Endothelial cell of umbilical vein (primary cell): Measurements from ENCODE around the gene MCC. TPM values are rescaled to one million over a fixed set of nuclear protein-coding genes. Genes with fewer than 3 reads are reported as not detected.

Source experiments
- BruUV-seq: library from RNA; stranded (reverse); fragments of 400-500 nt; replicated peaks from 2 replicates; lab custom pipeline; 2021; lab: Mats Ljungman, UMichigan
- CTCF ChIA-PET: fragments of 300-600, 350-600 bp; sonication (Branson Sonifier 250); formaldehyde crosslinking; loops from one replicate; lab custom pipeline; 2021; ENCODE audit warnings: antibody characterized with exemption, inconsistent platforms; lab: Charles Lee
- POLR2A ChIA-PET: fragments of 300-600, 350-600 bp; sonication (Branson Sonifier 250); formaldehyde crosslinking; loops from one replicate; lab custom pipeline; 2021; ENCODE audit warnings: antibody characterized with exemption, inconsistent platforms; lab: Charles Lee
- DNase-seq: peaks from one replicate; pipeline ENCODE4 v3.0.0-alpha.2; 2011; ENCODE audit warnings: low read depth, low spot score
- FAIRE-seq: peaks from 2 replicates; lab custom pipeline; 2011; peaks lifted over from hg19 to GRCh38; lab: Jason Lieb, UNC
- H2AFZ ChIP-seq: 2 replicates; pipeline ENCODE4 v1.6.0; 2012; ENCODE audit warnings: low read depth, low read length, control low read depth, inconsistent platforms
- H3K27ac ChIP-seq: 2 replicates; pipeline ENCODE4 v1.5.1; 2011; ENCODE audit warnings: low read depth, mild to moderate bottlenecking, control low read depth, low read length, moderate library complexity; ENCODE audit not compliant: insufficient read depth
- H3K27me3 ChIP-seq, 2 experiments: 2 replicates each; pipeline versions ENCODE4 v1.6.0 to v1.6.1; 2011; ENCODE audit warnings: low read length in 2 of 2, mixed read lengths in 1 of 2; ENCODE audit not compliant: control insufficient read depth in 2 of 2, insufficient read depth in 2 of 2
- H3K36me3 ChIP-seq, 2 experiments: 2 replicates in 1 of 2; 3 replicates in 1 of 2; pipeline ENCODE4 v1.5.1; 2011; ENCODE audit warnings: low read length in 2 of 2, mild to moderate bottlenecking in 1 of 2, moderate library complexity in 1 of 2; ENCODE audit not compliant: control insufficient read depth in 2 of 2, insufficient read depth in 2 of 2; ENCODE audit errors: extremely low read depth in 1 of 2
- H3K4me1 ChIP-seq: 3 replicates; pipeline ENCODE4 v1.5.1; 2011; ENCODE audit warnings: mild to moderate bottlenecking, low read length; ENCODE audit not compliant: control insufficient read depth, insufficient read depth; ENCODE audit errors: extremely low read depth
- H3K4me2 ChIP-seq: 2 replicates; pipeline ENCODE4 v1.6.1; 2011; ENCODE audit warnings: low read length, control low read depth, mixed read lengths; ENCODE audit not compliant: insufficient read depth
- H3K4me3 ChIP-seq, 3 experiments: fragments of 200-600 bp in 1 of 3; sonication (generic), shearing (Covaris generic) in 1 of 3; replicated peaks in 1 of 3; 2 replicates each; pipeline ENCODE4 v1.5.1; 2011 to 2016; ENCODE audit warnings: control low read depth in 3 of 3, low read length in 3 of 3, mild to moderate bottlenecking in 2 of 3, inconsistent platforms in 1 of 3, low read depth in 1 of 3, moderate library complexity in 1 of 3; ENCODE audit not compliant: insufficient read depth in 1 of 3
- H3K79me2 ChIP-seq: 2 replicates; pipeline ENCODE4 v1.6.0; 2012; ENCODE audit warnings: low read length, inconsistent platforms; ENCODE audit not compliant: control insufficient read depth, insufficient read depth
- H3K9ac ChIP-seq: replicated peaks from 2 replicates; pipeline ENCODE3; 2011; ENCODE audit warnings: low read length, control low read depth; ENCODE audit not compliant: insufficient read depth; ENCODE audit errors: extremely low read depth
- H3K9me1 ChIP-seq: replicated peaks from 3 replicates; pipeline ENCODE4 v1.6.0; 2011; ENCODE audit warnings: mild to moderate bottlenecking, low read length; ENCODE audit not compliant: control insufficient read depth, insufficient read depth; ENCODE audit errors: extremely low read depth
- H3K9me3 ChIP-seq: replicated peaks from 2 replicates; pipeline ENCODE4 v1.5.1; 2012; ENCODE audit warnings: low read length, inconsistent platforms; ENCODE audit not compliant: control insufficient read depth, insufficient read depth
- H4K20me1 ChIP-seq: replicated peaks from 2 replicates; pipeline ENCODE3; 2011; ENCODE audit warnings: mild to moderate bottlenecking, low read length; ENCODE audit not compliant: control insufficient read depth, insufficient read depth; ENCODE audit errors: extremely low read depth
- FOS ChIP-seq: IDR thresholded peaks from 2 replicates; pipeline ENCODE4 v1.6.1; 2011; ENCODE audit warnings: mild to moderate bottlenecking, low read length, moderate library complexity, borderline replicate concordance; ENCODE audit not compliant: insufficient read depth
- JUN ChIP-seq: IDR thresholded peaks from 2 replicates; pipeline ENCODE4 v1.6.1; 2011; ENCODE audit warnings: borderline replicate concordance, low read depth; ENCODE audit not compliant: insufficient read length, insufficient read depth
- POLR2AphosphoS5 ChIP-seq: IDR thresholded peaks from 2 replicates; pipeline ENCODE4 v1.6.1; 2012; ENCODE audit warnings: low read depth, mild to moderate bottlenecking, control low read depth, low read length, moderate library complexity; ENCODE audit not compliant: insufficient read depth
- dilution Hi-C: fragments of 300-500 bp; cut with MboI; formaldehyde crosslinking; loops from one replicate; pipeline ENCODE4 v1.15.0; 2019; ENCODE audit warnings: low sequenced_read_pairs; ENCODE audit not compliant: extremely low pct_ligation_motif_present
- intact Hi-C: fragments of 100-400 bp; cut with micrococcal nuclease; formaldehyde crosslinking; loops from one replicate; pipeline ENCODE4 v1.10.0; 2022
- polyA plus RNA-seq, 4 experiments: library from polyadenylated mRNA; depleted of rRNA in 3 of 4; stranded (reverse) in 3 of 4; unstranded in 1 of 4; fragments of >200 nt; gene quantifications; 2 replicates each; pipeline versions ENCODE4 v1.2.1 to v1.2.3, GENCODE V29; 2011 to 2012; ENCODE audit warnings: missing spikeins in 1 of 4
- total RNA-seq: library from RNA; stranded (reverse); gene quantifications from 2 replicates; pipeline ENCODE4 v1.2.3, GENCODE V29; 2021
- TF ChIP-seq, protein P1 (sequence below): IDR thresholded peaks from 2 replicates; pipeline ENCODE4 v1.6.1; 2011; ENCODE audit not compliant: insufficient read depth, insufficient read length

Gene MCC
- total and polyA plus RNA-seq, 2 donors (not counting 3 experiments of a cell fraction or from before 2014, with no cell fraction given) = 6.9 to 27.5 TPM

DNA sequence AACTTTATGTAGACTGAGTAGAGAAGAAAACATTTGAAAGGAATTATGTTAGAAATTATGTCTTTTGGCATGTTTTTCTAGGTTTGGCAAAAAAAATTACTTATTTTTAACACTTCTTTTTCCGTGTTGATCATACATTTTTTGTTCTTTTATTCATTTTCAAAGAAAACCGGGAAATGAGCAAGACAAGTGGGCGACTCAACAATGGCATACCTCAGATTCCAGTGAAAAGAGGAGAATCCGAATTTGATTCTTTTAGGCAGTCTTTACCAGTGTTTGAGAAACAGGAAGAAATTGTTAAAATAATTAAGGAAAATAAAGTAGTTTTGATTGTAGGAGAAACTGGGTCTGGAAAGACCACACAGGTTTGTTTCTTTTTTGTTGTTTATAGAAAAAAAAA is 38.2 kb upstream of the MCC start:
- no peaks in the 10 kb centered on the region for H3K36me3 ChIP-seq
- H3K27me3 ChIP-seq = no peaks in the 10 kb centered on the region
- no TSS peak for BruUV-seq
- ChIA-PET POLR2A (no interaction called here), CTCF (interaction anchor here (1.0 to 1.5 kb wide), 2 partner anchors 12 to 80 kb away, joined by 3 to 6 read pairs; no protein-coding TSS in a partner anchor)
- H3K79me2 ChIP-seq = peaks cover 25% of the 10 kb centered on the region
- peak; percentile 50 for DNase-seq
- no peaks in the 10 kb centered on the region for H3K9me1 ChIP-seq
- H3K4me2 ChIP-seq = peak overlapping the region; percentile 62
- no peak for FAIRE-seq
- dilution Hi-C loops = no loop called here
- no peaks in the 10 kb centered on the region for H4K20me1 ChIP-seq
- no peak overlapping the region for H2AFZ ChIP-seq
- no peaks in the 10 kb centered on the region for H3K9me3 ChIP-seq
- intact Hi-C loops = loop anchor here (10.0 kb wide), 1 partner anchor 1998 kb away; no protein-coding TSS in a partner anchor
- no peak overlapping the region for H3K4me3 ChIP-seq
- H3K9ac ChIP-seq = peak overlapping the region; percentile 31
- H3K4me1 ChIP-seq = peaks cover 21% of the 10 kb centered on the region
- TF ChIP-seq FOS = peak; percentile 9
- TF ChIP-seq, protein P1, sequence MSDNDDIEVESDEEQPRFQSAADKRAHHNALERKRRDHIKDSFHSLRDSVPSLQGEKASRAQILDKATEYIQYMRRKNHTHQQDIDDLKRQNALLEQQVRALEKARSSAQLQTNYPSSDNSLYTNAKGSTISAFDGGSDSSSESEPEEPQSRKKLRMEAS = no peak
- peak overlapping the region; percentile 29 for H3K27ac ChIP-seq

DNA sequence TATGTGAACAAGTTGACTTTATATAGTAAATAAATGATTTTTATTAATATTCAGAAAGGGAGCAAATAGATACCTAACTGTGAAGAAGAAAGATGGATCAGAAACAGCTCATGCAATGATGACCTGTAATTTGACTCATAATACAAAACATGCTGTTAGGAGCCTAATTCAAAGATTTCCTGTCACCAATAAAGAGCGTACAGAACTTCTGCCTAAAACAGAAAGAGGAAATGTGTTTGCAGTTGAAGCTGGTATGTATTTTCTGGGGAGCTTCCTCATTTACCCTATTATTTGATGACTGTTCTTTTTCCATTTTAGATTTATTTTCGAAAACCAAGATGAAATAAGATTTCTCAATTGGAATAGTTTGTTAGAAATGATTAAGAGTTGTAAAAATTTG is 36.7 kb upstream of the MCC start:
- no peaks in the 10 kb centered on the region for H3K9me3 ChIP-seq
- FAIRE-seq (peak; percentile 12), DNase-seq (peak; percentile 46)
- no peaks in the 10 kb centered on the region for H4K20me1 ChIP-seq
- ChIA-PET CTCF (interaction anchor here (1.2 to 1.5 kb wide), 2 partner anchors 13 to 146 kb away, joined by 3 to 6 read pairs; no protein-coding TSS in a partner anchor), POLR2A (no interaction called here)
- intact Hi-C loops = loop anchor here (1.0 to 10.0 kb wide), 2 partner anchors 10 to 2000 kb away; no protein-coding TSS in a partner anchor
- peaks cover 21% of the 10 kb centered on the region for H3K4me1 ChIP-seq
- no peak overlapping the region for H3K9ac ChIP-seq
- TF ChIP-seq FOS = peak; percentile 6
- no peak for TF ChIP-seq JUN
- TF ChIP-seq POLR2AphosphoS5 = no peak
- BruUV-seq = no TSS peak
- H3K79me2 ChIP-seq = peaks cover 29% of the 10 kb centered on the region
- no peak overlapping the region for H3K4me3 ChIP-seq
- dilution Hi-C loops = no loop called here
- no peaks in the 10 kb centered on the region for H3K27me3 ChIP-seq
- H3K4me2 ChIP-seq = peak overlapping the region; percentile 51
- no peak overlapping the region for H3K27ac ChIP-seq
- H3K9me1 ChIP-seq = no peaks in the 10 kb centered on the region
- peaks cover 0 to 3% of the 10 kb centered on the region in 2 experiments for H3K36me3 ChIP-seq
- H2AFZ ChIP-seq = no peak overlapping the region
